Measurements from ENCODE around the gene PLXNB2.

- TF ChIP-seq CTCF (IDR thresholded peaks at IDR 0.05), result no peak
- TF ChIP-seq POLR2A (IDR thresholded peaks at IDR 0.05), result no peak
Observed at GRCh38 chr22:50306753-50307749, at the start of gene PLXNB2.
